Measurements from ENCODE around the gene KCNA5. TPM values are rescaled to one million over a fixed set of nuclear protein-coding genes. Genes with fewer than 3 reads are reported as not detected.

KCNA5 gene
- total RNA-seq, 2 experiments from 2014 or later = not detected

- H3K27me3 Mint-ChIP-seq = peaks cover 50% of the 10 kb centered on the region
- H3K36me3 Mint-ChIP-seq (ENCODE audit: low read depth) = no peaks in the 10 kb centered on the region
- Histone ChIP-seq H3K9me3 (ENCODE audit: control insufficient read depth in 1 of 2, insufficient read depth in 1 of 2, low read length in 2 of 2) (peaks cover 0 to 21% of the 10 kb centered on the region in 2 experiments), H3K27ac (ENCODE audit: low read depth in 1 of 2, low read length in 2 of 2) (no peak overlapping the region), H3K4me3 (ENCODE audit: low read length) (no peak overlapping the region), H3K36me3 (ENCODE audit: insufficient read depth, low read length) (no peaks in the 10 kb centered on the region), H3K4me1 (ENCODE audit: insufficient read depth, low read length) (no peaks in the 10 kb centered on the region), H3K27me3 (ENCODE audit: control insufficient read depth in 1 of 2, insufficient read depth in 2 of 2, low read length in 2 of 2) (peaks cover 16 to 18% of the 10 kb centered on the region in 2 experiments)
- ChIA-PET CTCF (no interaction called here), POLR2A (no interaction called here)
- no peak overlapping the region for H3K4me3 Mint-ChIP-seq
- DNase-seq (no peak), ATAC-seq (ENCODE audit: poor library complexity) (no peak)
- no peaks in the 10 kb centered on the region for H3K9me3 Mint-ChIP-seq
- H3K4me1 Mint-ChIP-seq (ENCODE audit: low read depth) = no peaks in the 10 kb centered on the region
- H3K27ac Mint-ChIP-seq = no peak overlapping the region
- intact Hi-C loops (cut with DNase I, micrococcal nuclease) = no loop called here
- TF ChIP-seq CTCF (IDR thresholded peaks at IDR 0.05) = no peak
Measured at GRCh38 chr12:5044420-5045295, 979 bp downstream of the KCNA5 start.

GRCh38 chr12:5047094-5047493 is 3.4 kb downstream of the KCNA5 start:
- Mint-ChIP-seq H3K36me3 (ENCODE audit: low read depth) (no peaks in the 10 kb centered on the region), H3K4me3 (no peak overlapping the region), H3K4me1 (ENCODE audit: low read depth) (no peaks in the 10 kb centered on the region), H3K27me3 (peaks cover 35% of the 10 kb centered on the region), H3K9me3 (no peaks in the 10 kb centered on the region), H3K27ac (no peak overlapping the region)
- ATAC-seq (ENCODE audit: poor library complexity) (no peak), DNase-seq (no peak)
- Histone ChIP-seq H3K27me3 (ENCODE audit: control insufficient read depth in 1 of 2, insufficient read depth in 2 of 2, low read length in 2 of 2) (peaks cover 11 to 18% of the 10 kb centered on the region in 2 experiments), H3K9me3 (ENCODE audit: control insufficient read depth in 1 of 2, insufficient read depth in 1 of 2, low read length in 2 of 2) (peaks cover 0 to 21% of the 10 kb centered on the region in 2 experiments), H3K4me1 (ENCODE audit: insufficient read depth, low read length) (no peaks in the 10 kb centered on the region), H3K27ac (ENCODE audit: low read depth in 1 of 2, low read length in 2 of 2) (no peak overlapping the region), H3K4me3 (ENCODE audit: low read length) (no peak overlapping the region), H3K36me3 (ENCODE audit: insufficient read depth, low read length) (no peaks in the 10 kb centered on the region)
- CTCF ChIA-PET = no interaction called here
- POLR2A ChIA-PET = no interaction called here
- no peak for TF ChIP-seq CTCF (IDR thresholded peaks at IDR 0.05)
- intact Hi-C loops (cut with DNase I, micrococcal nuclease) = no loop called here

GRCh38 chr12:5047729-5048128 is 4.0 kb downstream of the KCNA5 start:
- peaks cover 29% of the 10 kb centered on the region for H3K27me3 Mint-ChIP-seq
- Histone ChIP-seq H3K4me1 (ENCODE audit: insufficient read depth, low read length) (no peaks in the 10 kb centered on the region), H3K27ac (ENCODE audit: low read depth in 1 of 2, low read length in 2 of 2) (no peak overlapping the region), H3K36me3 (ENCODE audit: insufficient read depth, low read length) (no peaks in the 10 kb centered on the region), H3K9me3 (ENCODE audit: control insufficient read depth in 1 of 2, insufficient read depth in 1 of 2, low read length in 2 of 2) (peaks cover 0 to 21% of the 10 kb centered on the region in 2 experiments), H3K4me3 (ENCODE audit: low read length) (no peak overlapping the region), H3K27me3 (ENCODE audit: control insufficient read depth in 1 of 2, insufficient read depth in 2 of 2, low read length in 2 of 2) (peaks cover 11 to 13% of the 10 kb centered on the region in 2 experiments)
- H3K36me3 Mint-ChIP-seq (ENCODE audit: low read depth) = no peaks in the 10 kb centered on the region
- no peak for ATAC-seq (ENCODE audit: poor library complexity)
- intact Hi-C loops (cut with DNase I, micrococcal nuclease) = no loop called here
- TF ChIP-seq CTCF (IDR thresholded peaks at IDR 0.05) = no peak
- no peak overlapping the region for H3K4me3 Mint-ChIP-seq
- no peaks in the 10 kb centered on the region for H3K9me3 Mint-ChIP-seq
- no peaks in the 10 kb centered on the region for H3K4me1 Mint-ChIP-seq (ENCODE audit: low read depth)
- H3K27ac Mint-ChIP-seq = no peak overlapping the region
- ChIA-PET POLR2A (no interaction called here), CTCF (no interaction called here)
- DNase-seq = no peak
